ENCODE data around the gene ITGA8.

Gene ITGA8

DNA sequence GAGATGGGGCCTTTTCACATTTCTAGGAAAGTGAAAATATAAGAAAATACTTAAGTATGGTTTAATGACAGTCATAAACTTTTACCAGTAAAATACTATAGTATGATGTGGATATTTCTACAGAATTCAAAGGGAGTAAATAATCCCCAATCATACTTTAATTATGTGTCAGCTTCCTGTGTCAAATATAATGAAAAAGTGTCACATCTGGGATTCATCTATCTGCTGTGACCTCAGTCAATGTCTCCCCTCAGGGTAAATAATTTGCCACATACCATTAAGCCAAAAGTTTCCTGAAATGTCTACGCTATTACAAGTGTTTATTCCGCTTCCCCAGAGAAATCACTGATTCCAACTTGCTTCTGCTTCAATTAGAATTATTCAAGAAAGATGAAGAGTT, 110.5 kb downstream of the ITGA8 start:
- H4K20me1 ChIP-seq (ENCODE audit: insufficient read depth, low read length) = no peaks in the 10 kb centered on the region
- no peak overlapping the region for H3K9ac ChIP-seq (ENCODE audit: low read length)

DNA sequence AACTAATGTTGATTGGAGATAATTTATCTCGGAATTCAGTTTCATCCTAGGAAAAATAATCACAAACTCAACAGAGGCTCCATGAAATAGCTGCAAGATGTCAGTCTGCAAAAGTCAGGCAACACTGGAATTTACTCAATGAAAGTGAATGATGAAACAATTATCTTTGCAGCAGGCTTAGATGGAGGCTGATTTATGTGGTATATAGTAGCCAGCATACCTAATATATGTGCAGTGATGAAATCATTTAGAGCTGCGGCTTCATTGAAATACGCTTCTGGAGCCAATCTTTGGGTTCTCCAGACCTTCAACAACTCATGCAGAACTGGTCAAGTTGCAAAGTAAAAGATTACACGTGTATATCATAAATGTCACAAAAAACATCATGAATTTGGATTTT, 113.3 kb downstream of the ITGA8 start:
- H3K79me2 ChIP-seq (ENCODE audit: insufficient read depth, low read length) = no peaks in the 10 kb centered on the region
- H3K9me2 ChIP-seq (ENCODE audit: low read depth, low read length) = no peaks in the 10 kb centered on the region
- no peak overlapping the region for H3K27ac ChIP-seq (ENCODE audit: low read depth, low read length, poor library complexity, severe bottlenecking)
- peaks cover 4% of the 10 kb centered on the region; the same call in 1 of the 2 replicates for H3K27me3 ChIP-seq (ENCODE audit: insufficient read depth, low read length)
- no peak overlapping the region for H2AFZ ChIP-seq (ENCODE audit: low read length)
- H3F3A ChIP-seq (ENCODE audit: insufficient read depth, low read length) = no peaks in the 10 kb centered on the region
- H3K9me3 ChIP-seq (ENCODE audit: low read length) = no peaks in the 10 kb centered on the region
- no peaks in the 10 kb centered on the region for H3K4me1 ChIP-seq (ENCODE audit: insufficient read depth, low read length, severe bottlenecking)
- H3K4me2 ChIP-seq (ENCODE audit: low read length) = no peak overlapping the region
- no peaks in the 10 kb centered on the region for H4K20me1 ChIP-seq (ENCODE audit: insufficient read depth, low read length)
- TF ChIP-seq, protein P1, sequence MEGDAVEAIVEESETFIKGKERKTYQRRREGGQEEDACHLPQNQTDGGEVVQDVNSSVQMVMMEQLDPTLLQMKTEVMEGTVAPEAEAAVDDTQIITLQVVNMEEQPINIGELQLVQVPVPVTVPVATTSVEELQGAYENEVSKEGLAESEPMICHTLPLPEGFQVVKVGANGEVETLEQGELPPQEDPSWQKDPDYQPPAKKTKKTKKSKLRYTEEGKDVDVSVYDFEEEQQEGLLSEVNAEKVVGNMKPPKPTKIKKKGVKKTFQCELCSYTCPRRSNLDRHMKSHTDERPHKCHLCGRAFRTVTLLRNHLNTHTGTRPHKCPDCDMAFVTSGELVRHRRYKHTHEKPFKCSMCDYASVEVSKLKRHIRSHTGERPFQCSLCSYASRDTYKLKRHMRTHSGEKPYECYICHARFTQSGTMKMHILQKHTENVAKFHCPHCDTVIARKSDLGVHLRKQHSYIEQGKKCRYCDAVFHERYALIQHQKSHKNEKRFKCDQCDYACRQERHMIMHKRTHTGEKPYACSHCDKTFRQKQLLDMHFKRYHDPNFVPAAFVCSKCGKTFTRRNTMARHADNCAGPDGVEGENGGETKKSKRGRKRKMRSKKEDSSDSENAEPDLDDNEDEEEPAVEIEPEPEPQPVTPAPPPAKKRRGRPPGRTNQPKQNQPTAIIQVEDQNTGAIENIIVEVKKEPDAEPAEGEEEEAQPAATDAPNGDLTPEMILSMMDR (IDR thresholded peaks at IDR 0.05; ENCODE audit: low read length) = no peak
- TF ChIP-seq EZH2 (IDR thresholded peaks at IDR 0.05; ENCODE audit: borderline replicate concordance, low read length) = no peak
- H3K9ac ChIP-seq (ENCODE audit: low read length) = no peak overlapping the region
- H3K36me3 ChIP-seq (ENCODE audit: insufficient read depth, low read length) = no peaks in the 10 kb centered on the region
- no peak overlapping the region for H3K4me3 ChIP-seq (ENCODE audit: low read depth, low read length, poor library complexity, severe bottlenecking)

More for the DNA sequence above, 110.5 kb downstream of the ITGA8 start:
- Histone ChIP-seq H3K27ac (ENCODE audit: low read depth, low read length, poor library complexity, severe bottlenecking) (no peak overlapping the region), H3K4me1 (ENCODE audit: insufficient read depth, low read length, severe bottlenecking) (no peaks in the 10 kb centered on the region), H3K9me3 (ENCODE audit: low read length) (no peaks in the 10 kb centered on the region), H3K27me3 (ENCODE audit: insufficient read depth, low read length) (peaks cover 4% of the 10 kb centered on the region; the same call in 1 of the 2 replicates), H2AFZ (ENCODE audit: low read length) (no peak overlapping the region), H3F3A (ENCODE audit: insufficient read depth, low read length) (no peaks in the 10 kb centered on the region), H3K9me2 (ENCODE audit: low read depth, low read length) (no peaks in the 10 kb centered on the region), H3K4me3 (ENCODE audit: low read depth, low read length, poor library complexity, severe bottlenecking) (no peak overlapping the region), H3K4me2 (ENCODE audit: low read length) (no peak overlapping the region), H3K79me2 (ENCODE audit: insufficient read depth, low read length) (no peaks in the 10 kb centered on the region), H3K36me3 (ENCODE audit: insufficient read depth, low read length) (no peaks in the 10 kb centered on the region)
- TF ChIP-seq, protein P1 (IDR thresholded peaks at IDR 0.05; ENCODE audit: low read length) = no peak
- no peak for TF ChIP-seq EZH2 (IDR thresholded peaks at IDR 0.05; ENCODE audit: borderline replicate concordance, low read length)

DNA sequence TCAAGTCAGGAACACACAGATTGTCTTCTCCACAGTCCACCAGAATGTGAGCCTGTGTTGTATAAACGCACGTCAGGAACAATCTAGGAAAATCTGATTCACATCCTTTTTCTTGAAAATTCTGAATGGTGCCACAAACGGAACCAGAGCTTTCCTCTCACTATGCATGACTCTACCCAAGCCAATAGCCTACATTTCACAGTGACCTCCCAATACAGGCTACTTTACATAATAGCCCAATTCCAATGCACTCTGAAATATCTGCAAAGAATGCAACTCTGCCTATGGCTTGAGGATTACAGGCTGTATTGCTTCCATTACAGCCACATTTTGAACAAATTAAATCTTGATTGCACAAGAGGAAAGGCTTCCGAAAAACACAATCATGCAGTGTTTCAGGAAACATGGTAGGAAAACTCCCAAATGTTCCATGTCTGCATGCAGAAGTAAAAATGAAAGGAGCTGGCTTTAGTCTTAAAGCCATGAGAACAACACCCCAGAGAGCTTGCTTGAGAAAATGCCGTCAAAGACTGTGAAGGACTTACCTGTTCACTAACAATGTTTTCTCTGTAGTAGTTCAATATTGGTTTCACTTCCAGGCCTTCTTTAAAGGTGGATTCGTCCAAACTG, 113.9 kb downstream of the ITGA8 start:
- H3K9me2 ChIP-seq (ENCODE audit: low read depth, low read length) = no peaks in the 10 kb centered on the region
- H2AFZ ChIP-seq (ENCODE audit: low read length) = no peak overlapping the region
- no peak overlapping the region for H3K4me2 ChIP-seq (ENCODE audit: low read length)
- H3K9me3 ChIP-seq (ENCODE audit: low read length) = no peaks in the 10 kb centered on the region
- no peaks in the 10 kb centered on the region for H3K36me3 ChIP-seq (ENCODE audit: insufficient read depth, low read length)
- no peaks in the 10 kb centered on the region for H3K79me2 ChIP-seq (ENCODE audit: insufficient read depth, low read length)
- no peak overlapping the region for H3K4me3 ChIP-seq (ENCODE audit: low read depth, low read length, poor library complexity, severe bottlenecking)
- no peaks in the 10 kb centered on the region for H3F3A ChIP-seq (ENCODE audit: insufficient read depth, low read length)
- no peak for TF ChIP-seq EZH2 (IDR thresholded peaks at IDR 0.05; ENCODE audit: borderline replicate concordance, low read length)
- TF ChIP-seq, protein P1 (IDR thresholded peaks at IDR 0.05; ENCODE audit: low read length) = no peak
- no peak overlapping the region for H3K9ac ChIP-seq (ENCODE audit: low read length)
- H3K4me1 ChIP-seq (ENCODE audit: insufficient read depth, low read length, severe bottlenecking) = no peaks in the 10 kb centered on the region
- no peaks in the 10 kb centered on the region for H4K20me1 ChIP-seq (ENCODE audit: insufficient read depth, low read length)
- H3K27ac ChIP-seq (ENCODE audit: low read depth, low read length, poor library complexity, severe bottlenecking) = no peak overlapping the region
- H3K27me3 ChIP-seq (ENCODE audit: insufficient read depth, low read length) = peaks cover 4% of the 10 kb centered on the region; the same call in 1 of the 2 replicates

Measured in OCI-LY1 (cell line).